Activated CD4-positive, alpha-beta memory T cell treated with anti-CD3 and anti-CD28 coated beads, Interleukin-2, amount 10 ng/mL, durations not matched to agents 7 days and 5 days (primary cell): ENCODE data around the gene PPP1R11. TPM values are rescaled to one million over a fixed set of nuclear protein-coding genes. Genes with fewer than 3 reads are reported as not detected.

Experiments used
- total RNA-seq, 2 experiments: library from RNA; stranded (reverse); gene quantifications; one replicate each; pipeline ENCODE4 v1.2.3, GENCODE V29; 2021

PPP1R11 gene
- total RNA-seq, 2 experiments from 2014 or later, result 62.5 to 62.6 TPM

Other genes with a start within 250 kb of the PPP1R11 start
- under 1 TPM in 1 of 2 experiments, not detected in 1; 0.15 TPM for gene HLA-G, start 239.4 kb upstream of the PPP1R11 start, total RNA-seq
- 1,000 to 10,000 TPM; 2,531 to 2,553 TPM for gene HLA-A, start 124.7 kb upstream of the PPP1R11 start, total RNA-seq
- gene POLR1H, start 5.9 kb upstream of the PPP1R11 start, total RNA-seq, result 10 to 100 TPM; 75.5 to 77.8 TPM
- not detected for gene RNF39, start 8.6 kb downstream of the PPP1R11 start, total RNA-seq
- gene TRIM31, start 45.9 kb downstream of the PPP1R11 start, total RNA-seq, result not detected
- not detected for gene TRIM40, start 68.9 kb downstream of the PPP1R11 start, total RNA-seq
- gene TRIM10, start 94.0 kb downstream of the PPP1R11 start, total RNA-seq, result under 1 TPM in 1 of 2 experiments, not detected in 1; 0.08 TPM
- gene TRIM15, start 96.3 kb downstream of the PPP1R11 start, total RNA-seq, result not detected
- 10 to 100 TPM; 91.1 to 91.5 TPM for gene TRIM26, start 146.2 kb downstream of the PPP1R11 start, total RNA-seq